ENCODE data around the gene SLC4A4. TPM values are rescaled to one million over a fixed set of nuclear protein-coding genes. Genes with fewer than 3 reads are reported as not detected.

The SLC4A4 gene
- total RNA-seq, 1 experiment from 2014 or later = not detected

DNA sequence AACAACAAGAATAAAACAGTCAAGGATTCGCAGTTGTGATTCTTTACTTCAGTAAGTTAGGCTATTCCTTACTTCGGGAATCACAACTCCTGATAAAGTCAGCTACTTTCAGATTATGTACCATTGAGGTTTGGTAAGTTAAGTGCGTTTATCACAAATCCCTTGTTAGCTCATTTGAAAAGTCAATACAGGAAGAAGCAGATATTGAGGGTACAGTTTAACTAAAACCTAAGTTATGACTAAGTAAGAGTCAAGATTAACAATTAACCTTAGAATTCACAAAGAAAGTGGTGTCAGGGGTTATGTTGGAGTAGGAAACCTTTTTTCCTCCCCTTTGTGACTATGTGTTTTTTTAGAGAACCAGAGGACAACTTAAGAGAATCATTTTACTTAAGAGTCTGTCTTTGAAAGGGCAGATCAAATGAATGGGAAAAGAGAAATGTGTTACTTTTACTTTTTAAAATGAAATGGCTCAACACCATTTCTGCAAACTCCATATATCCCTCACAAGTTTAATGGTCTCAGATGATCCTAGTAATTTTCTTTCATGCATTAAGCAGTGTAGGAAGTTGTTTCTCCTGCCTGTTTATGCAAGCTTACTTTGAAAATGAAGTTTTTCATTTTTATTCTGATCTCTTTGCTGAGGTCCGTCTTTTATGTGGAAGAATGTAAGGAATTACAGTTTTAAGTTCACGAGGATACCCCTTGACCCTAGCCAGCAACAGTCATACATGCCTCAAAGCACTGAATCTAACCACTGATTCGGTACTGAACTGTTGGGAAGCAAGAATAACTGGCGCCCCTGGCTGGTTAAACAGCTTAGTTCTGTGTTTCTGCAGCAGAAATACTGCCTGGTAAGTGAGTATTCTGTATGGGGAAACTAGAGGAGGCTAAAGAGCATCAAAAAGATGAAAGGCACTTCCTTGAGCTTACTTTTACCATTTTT lies 211.7 kb downstream of the SLC4A4 start:
- no peak for DNase-seq (ENCODE audit: unreplicated experiment)
- no peak overlapping the region for H3K27ac Mint-ChIP-seq (ENCODE audit: low read depth, unreplicated experiment)
- POLR2A ChIA-PET = no interaction called here
- no peak overlapping the region for H3K4me3 Mint-ChIP-seq (ENCODE audit: unreplicated experiment)
- no peak for TF ChIP-seq CTCF (IDR thresholded peaks at IDR 0.05; ENCODE audit: unreplicated experiment)
- BruUV-seq (replicated peaks) = no TSS peak
- no peaks in the 10 kb centered on the region for H3K4me1 Mint-ChIP-seq (ENCODE audit: insufficient read depth, unreplicated experiment)
- CTCF ChIA-PET = interaction anchor here (0.6 to 3.3 kb wide), 12 partner anchors 30 to 898 kb away, joined by 3 to 27 read pairs (median 4); no protein-coding TSS in a partner anchor
- no peaks in the 10 kb centered on the region for H3K36me3 Mint-ChIP-seq (ENCODE audit: insufficient read depth, unreplicated experiment)
- no peaks in the 10 kb centered on the region for H3K9me3 Mint-ChIP-seq (ENCODE audit: unreplicated experiment)
- intact Hi-C loops (cut with micrococcal nuclease) = loop anchor here (5.0 to 10.0 kb wide), 2 partner anchors 164 to 948 kb away; no protein-coding TSS in a partner anchor
- no peaks in the 10 kb centered on the region for H3K27me3 Mint-ChIP-seq (ENCODE audit: insufficient read depth, unreplicated experiment)

DNA sequence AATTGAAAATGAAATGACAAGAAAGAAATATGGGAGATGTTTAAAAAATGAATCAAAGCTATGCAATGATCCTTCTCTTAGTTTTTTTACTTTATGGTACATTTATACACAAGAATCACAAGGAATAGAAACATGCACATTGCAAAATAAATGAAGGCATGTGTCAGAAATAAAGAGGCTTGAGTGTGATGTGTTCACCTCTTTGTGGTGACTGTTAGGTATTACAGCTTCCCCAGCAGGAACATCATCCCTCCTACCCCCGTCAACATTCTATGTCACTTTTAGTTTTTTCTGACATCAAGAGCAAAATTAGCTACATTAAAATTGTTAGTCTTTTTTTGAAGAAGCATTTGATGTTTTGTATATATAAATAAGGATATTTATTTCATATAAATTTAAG lies 214.8 kb downstream of the SLC4A4 start:
- POLR2A ChIA-PET = interaction anchor here (1.2 kb wide), 1 partner anchor 324 kb away, joined by 4 read pairs; no protein-coding TSS in a partner anchor
- intact Hi-C loops (cut with micrococcal nuclease) = loop anchor here (1.0 to 10.0 kb wide), 4 partner anchors 161 to 951 kb away; no protein-coding TSS in a partner anchor
- H3K9me3 Mint-ChIP-seq (ENCODE audit: unreplicated experiment) = no peaks in the 10 kb centered on the region
- H3K36me3 Mint-ChIP-seq (ENCODE audit: insufficient read depth, unreplicated experiment) = no peaks in the 10 kb centered on the region
- peak; percentile 51 for TF ChIP-seq CTCF (IDR thresholded peaks at IDR 0.05; ENCODE audit: unreplicated experiment)
- no TSS peak for BruUV-seq (replicated peaks)
- CTCF ChIA-PET = interaction anchor here (0.6 to 2.4 kb wide), 33 partner anchors 8 to 908 kb away, joined by 3 to 38 read pairs (median 4); no protein-coding TSS in a partner anchor
- H3K4me1 Mint-ChIP-seq (ENCODE audit: insufficient read depth, unreplicated experiment) = no peaks in the 10 kb centered on the region
- no peaks in the 10 kb centered on the region for H3K27me3 Mint-ChIP-seq (ENCODE audit: insufficient read depth, unreplicated experiment)
- no peak overlapping the region for H3K4me3 Mint-ChIP-seq (ENCODE audit: unreplicated experiment)
- DNase-seq (ENCODE audit: unreplicated experiment) = peak; percentile 41
- no peak overlapping the region for H3K27ac Mint-ChIP-seq (ENCODE audit: low read depth, unreplicated experiment)

GRCh38 chr4:71554025-71554424 lies 215.2 kb downstream of the SLC4A4 start:
- no peaks in the 10 kb centered on the region for H3K36me3 Mint-ChIP-seq (ENCODE audit: insufficient read depth, unreplicated experiment)
- POLR2A ChIA-PET = no interaction called here
- no peak for TF ChIP-seq CTCF (IDR thresholded peaks at IDR 0.05; ENCODE audit: unreplicated experiment)
- H3K4me3 Mint-ChIP-seq (ENCODE audit: unreplicated experiment) = no peak overlapping the region
- no TSS peak for BruUV-seq (replicated peaks)
- DNase-seq (ENCODE audit: unreplicated experiment) = no peak
- intact Hi-C loops (cut with micrococcal nuclease) = loop anchor here (5.0 to 10.0 kb wide), 2 partner anchors 161 to 952 kb away; no protein-coding TSS in a partner anchor
- CTCF ChIA-PET = interaction anchor here (0.6 to 2.4 kb wide), 25 partner anchors 8 to 909 kb away, joined by 3 to 38 read pairs (median 4); no protein-coding TSS in a partner anchor
- H3K27me3 Mint-ChIP-seq (ENCODE audit: insufficient read depth, unreplicated experiment) = no peaks in the 10 kb centered on the region
- H3K9me3 Mint-ChIP-seq (ENCODE audit: unreplicated experiment) = no peaks in the 10 kb centered on the region
- no peaks in the 10 kb centered on the region for H3K4me1 Mint-ChIP-seq (ENCODE audit: insufficient read depth, unreplicated experiment)
- no peak overlapping the region for H3K27ac Mint-ChIP-seq (ENCODE audit: low read depth, unreplicated experiment)

GRCh38 chr4:71558248-71558647 lies 219.4 kb downstream of the SLC4A4 start:
- BruUV-seq (replicated peaks) = no TSS peak
- Mint-ChIP-seq H3K36me3 (ENCODE audit: insufficient read depth, unreplicated experiment) (no peaks in the 10 kb centered on the region), H3K27me3 (ENCODE audit: insufficient read depth, unreplicated experiment) (no peaks in the 10 kb centered on the region), H3K27ac (ENCODE audit: low read depth, unreplicated experiment) (no peak overlapping the region), H3K4me3 (ENCODE audit: unreplicated experiment) (no peak overlapping the region), H3K4me1 (ENCODE audit: insufficient read depth, unreplicated experiment) (no peaks in the 10 kb centered on the region), H3K9me3 (ENCODE audit: unreplicated experiment) (no peaks in the 10 kb centered on the region)
- POLR2A ChIA-PET = no interaction called here
- DNase-seq (ENCODE audit: unreplicated experiment) = no peak
- CTCF ChIA-PET = no interaction called here
- no peak for TF ChIP-seq CTCF (IDR thresholded peaks at IDR 0.05; ENCODE audit: unreplicated experiment)
- intact Hi-C loops (cut with micrococcal nuclease) = loop anchor here (10.0 kb wide), 1 partner anchor 157 kb away; no protein-coding TSS in a partner anchor
